NCI-H460 (cell line): Measurements from ENCODE around the gene EAPP. TPM values are rescaled to one million over a fixed set of nuclear protein-coding genes. Genes with fewer than 3 reads are reported as not detected.
"Not testable (repeated sequence)": the region's sequence is repeated elsewhere in the genome, so short reads cannot be mapped to it uniquely, and the experiment has no call there.

Experiments used
- DNase-seq: peaks from one replicate; pipeline ENCODE4 v3.0.0-alpha.2; 2016; ENCODE audit warnings: low read depth; ENCODE audit errors: extremely low read depth
- polyA plus RNA-seq: library from polyadenylated mRNA; depleted of rRNA; stranded (reverse); fragments of >200 nt; gene quantifications from 2 replicates; pipeline ENCODE4 v1.2.3, GENCODE V29; 2014; cell fraction: nucleus; rRNA removed
- total RNA-seq: library from RNA; depleted of rRNA; stranded (reverse); fragments of >200 nt; shearing (Covaris generic); gene quantifications from 2 replicates; pipeline ENCODE4 v1.2.3, GENCODE V29; 2014; rRNA removed

The EAPP gene, protein sequence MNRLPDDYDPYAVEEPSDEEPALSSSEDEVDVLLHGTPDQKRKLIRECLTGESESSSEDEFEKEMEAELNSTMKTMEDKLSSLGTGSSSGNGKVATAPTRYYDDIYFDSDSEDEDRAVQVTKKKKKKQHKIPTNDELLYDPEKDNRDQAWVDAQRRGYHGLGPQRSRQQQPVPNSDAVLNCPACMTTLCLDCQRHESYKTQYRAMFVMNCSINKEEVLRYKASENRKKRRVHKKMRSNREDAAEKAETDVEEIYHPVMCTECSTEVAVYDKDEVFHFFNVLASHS
- 47.5 and 50.0 TPM in 2 replicates for total RNA-seq
- 28.5 and 44.4 TPM in 2 replicates for polyA plus RNA-seq

DNA sequence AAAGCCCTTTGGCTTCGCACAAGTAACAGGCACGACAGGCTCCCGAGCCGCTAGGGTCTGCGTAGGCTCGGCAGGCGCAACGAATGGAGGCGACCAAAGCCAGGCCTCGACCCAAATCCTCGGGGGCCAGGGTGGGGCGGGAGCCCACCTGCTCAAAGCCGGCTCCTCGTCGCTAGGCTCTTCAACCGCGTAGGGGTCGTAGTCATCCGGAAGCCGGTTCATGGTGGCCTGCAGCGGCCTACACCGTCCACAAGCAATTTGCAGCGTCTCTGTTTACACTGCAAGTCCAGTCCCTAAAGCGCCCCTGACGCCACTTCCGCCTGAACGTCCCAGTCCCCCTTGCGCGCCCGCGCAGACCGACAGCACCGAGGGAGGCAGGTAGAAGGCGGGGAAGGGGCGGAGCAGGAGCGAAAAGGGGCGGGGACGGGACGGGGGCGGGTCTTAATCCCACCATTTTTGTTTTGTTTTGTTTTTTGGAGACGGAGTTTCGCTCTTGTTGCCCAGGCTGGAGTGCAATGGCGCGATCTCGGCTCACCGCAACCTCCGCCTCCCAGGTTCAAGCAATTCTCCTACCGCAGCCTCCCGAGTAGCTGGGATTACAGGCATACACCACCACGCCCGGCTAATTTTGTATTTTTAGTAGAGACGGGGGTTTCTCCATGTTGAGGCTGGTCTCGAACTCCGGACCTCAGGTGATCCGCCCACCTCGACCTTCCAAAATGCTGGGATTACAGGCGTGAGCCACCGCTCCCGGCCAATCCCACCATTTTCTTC lies at the start of gene EAPP:
TSS of gene EAPP (minus strand) at position 295 of the 774 bp plus-strand sequence. CDS start at position 222, 73 bp downstream.
- DNase-seq, result peak; percentile 97

DNA sequence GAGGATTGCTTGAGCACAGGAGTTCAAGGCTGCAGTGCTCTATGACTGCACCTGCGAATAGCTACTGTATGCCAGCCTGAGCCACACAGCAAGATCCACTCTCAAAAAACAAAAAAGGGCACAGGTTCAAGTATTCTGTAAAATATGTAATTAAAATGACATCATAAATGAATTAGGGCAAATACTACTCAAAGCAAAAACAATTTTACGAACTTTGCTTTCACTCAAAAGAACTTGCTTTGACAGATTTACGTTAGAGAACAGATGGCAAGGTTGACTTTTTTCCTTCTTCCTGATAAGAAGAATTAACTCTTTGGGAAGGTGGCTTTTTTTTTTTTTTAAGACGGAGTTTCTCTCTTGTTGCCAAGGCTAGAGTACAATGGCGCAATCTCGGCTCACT lies 44.0 kb upstream of the EAPP start:
- DNase-seq, result no peak

DNA sequence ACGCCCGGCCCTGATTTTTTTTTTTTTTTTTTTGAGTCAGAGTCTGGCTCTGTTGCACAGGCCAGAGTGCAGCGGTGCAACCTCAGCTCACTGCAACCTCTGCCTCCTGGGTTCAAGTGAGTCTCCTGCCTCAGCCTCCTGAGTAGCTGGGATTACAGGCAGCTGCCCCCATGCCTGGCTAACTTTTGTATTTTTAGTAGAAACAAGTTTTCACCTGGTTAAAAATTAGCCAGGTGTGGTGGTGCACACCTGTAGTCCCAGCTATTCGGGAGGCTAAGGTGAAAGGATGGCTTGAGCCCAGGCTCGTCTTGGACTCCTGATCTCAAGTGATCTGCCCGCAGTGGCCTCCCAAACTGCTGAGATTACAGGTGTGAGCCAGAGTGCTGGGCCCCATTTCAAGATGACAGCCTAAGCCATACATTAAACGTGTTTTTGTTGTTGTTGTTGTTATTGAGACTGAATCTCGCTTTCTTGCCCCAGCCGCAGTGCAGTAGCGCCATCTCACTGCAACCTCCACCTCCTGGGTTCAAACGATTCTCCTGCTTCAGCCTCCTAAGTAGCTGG lies 42.7 kb upstream of the EAPP start:
- DNase-seq, result no peak

DNA sequence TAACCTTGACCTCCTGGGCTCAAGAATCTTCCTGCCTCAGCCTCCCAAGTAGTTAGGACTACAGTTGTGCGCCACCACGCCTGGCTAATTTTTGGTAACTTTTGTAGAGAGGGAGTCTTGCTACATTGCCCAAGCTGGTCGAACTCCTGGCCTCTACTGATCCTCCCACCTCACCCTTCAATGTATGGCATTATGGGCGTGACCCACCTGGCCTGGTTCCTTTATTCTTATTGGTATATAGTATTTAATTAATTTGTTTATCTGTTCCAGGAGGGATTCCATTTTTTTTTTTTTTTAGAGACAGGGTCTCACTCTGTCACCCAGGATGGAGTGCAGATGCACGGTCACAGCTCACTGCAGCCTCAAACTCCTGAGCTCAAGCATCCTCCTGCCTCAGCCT lies 40.9 kb upstream of the EAPP start:
- no peak for DNase-seq

DNA sequence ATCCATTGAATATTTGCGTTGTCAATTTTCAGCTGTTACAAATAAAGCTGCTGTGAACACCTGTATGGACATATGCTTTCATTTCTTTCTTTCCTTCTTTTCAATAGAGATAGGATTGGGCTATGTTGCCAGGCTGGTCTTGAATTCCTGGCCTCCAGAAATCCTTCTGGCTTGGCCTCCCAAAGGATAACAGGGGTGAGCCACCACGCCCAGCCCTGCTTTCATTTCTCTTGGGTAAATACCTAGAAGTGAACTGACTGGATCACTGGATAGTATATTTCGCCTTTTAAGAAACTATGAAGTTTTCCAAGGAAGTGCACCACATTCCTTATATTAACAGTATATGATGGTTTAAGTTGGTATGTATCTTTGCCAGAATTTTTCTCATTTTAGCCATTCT lies 32.3 kb upstream of the EAPP start:
- DNase-seq, result no peak

DNA sequence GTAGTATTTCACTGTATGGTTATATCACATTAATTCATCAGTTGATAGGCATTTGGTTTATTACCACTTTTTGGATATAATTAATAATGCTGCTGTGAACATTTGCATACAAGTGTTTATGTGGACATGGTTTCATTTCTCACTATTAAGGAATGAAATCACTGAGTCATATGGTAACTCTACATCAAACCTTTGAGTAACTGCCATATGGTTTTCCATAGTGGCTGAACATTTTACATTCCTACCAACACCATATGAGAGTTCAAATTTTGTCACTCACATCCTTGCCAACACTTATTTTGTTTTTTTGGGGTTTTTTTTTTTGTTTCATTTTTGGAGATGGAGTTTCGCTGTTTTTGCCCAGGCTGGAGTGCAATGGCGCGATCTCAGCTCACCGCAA lies 30.2 kb upstream of the EAPP start:
- no peak for DNase-seq

DNA sequence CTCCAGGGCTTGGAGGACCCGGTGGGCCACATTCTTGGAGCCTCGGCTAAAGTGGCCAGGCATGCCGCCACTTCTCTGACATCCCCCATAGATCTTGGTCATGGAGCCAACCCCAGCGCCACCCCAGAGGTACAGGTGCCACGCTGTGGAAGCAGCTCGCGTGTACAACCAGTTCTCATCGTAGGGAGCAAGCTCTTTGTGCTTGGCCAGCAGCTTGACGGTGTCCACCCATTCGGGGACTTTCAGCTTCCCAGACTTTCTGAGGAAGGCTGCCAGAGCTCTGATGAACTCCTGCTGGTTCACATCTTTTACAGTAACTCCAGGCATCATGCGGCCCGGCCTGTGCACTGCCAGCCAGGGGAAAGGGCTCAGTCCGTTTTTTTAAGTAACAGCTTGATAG lies 29.3 kb upstream of the EAPP start:
- DNase-seq, result no peak

DNA sequence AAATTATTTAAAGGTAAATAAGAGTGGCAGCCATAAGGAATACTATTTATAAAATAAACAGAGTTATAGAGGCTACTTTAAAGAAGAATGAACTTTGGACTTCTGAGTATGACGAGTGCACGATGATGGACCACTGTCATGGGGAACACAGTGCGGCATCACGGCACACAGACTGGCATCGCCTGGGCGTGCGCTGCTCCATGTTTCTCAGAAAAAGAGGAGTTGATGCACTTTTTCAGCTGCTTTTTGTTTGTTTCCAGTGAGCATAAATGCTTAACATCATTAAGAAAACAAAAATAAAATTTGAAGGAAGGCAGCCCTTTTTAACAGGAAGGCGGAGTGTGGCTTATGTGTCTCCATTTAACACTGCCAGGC lies 23.3 kb upstream of the EAPP start:
- DNase-seq, result no peak

DNA sequence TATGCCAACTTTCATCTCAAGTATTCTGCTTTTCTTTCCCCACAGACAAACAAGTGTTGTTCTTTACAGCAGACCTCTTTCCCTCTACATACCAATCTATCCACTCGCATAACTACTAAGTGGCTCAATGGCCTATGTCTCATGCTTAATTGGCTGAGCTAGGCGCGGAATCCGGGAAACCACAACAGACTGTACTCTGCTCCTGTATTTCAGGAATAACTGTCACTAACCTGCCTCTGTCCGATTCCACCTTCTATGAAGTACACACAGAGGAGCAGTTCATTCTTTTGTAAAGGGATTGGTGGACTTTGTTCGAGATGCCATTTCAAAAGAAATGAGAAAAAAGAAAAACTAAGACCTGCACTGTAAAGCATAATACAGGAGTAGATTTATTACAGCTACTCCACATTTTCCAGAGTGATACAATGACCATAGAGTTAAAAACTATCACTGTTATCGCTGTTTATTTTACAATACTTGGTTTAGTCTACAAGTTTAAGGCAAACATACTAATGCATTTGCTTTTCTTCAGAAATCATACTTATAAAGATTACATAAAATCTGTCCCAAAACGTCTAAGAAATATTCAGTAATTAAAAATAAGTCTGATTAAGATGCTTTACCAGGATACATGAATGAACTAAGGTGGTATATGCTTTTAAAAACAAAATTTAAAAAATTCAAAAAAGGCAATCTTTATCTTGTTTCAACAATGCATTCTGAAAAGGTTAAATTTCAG lies 22.7 kb upstream of the EAPP start:
- not testable (repeated sequence) for DNase-seq

DNA sequence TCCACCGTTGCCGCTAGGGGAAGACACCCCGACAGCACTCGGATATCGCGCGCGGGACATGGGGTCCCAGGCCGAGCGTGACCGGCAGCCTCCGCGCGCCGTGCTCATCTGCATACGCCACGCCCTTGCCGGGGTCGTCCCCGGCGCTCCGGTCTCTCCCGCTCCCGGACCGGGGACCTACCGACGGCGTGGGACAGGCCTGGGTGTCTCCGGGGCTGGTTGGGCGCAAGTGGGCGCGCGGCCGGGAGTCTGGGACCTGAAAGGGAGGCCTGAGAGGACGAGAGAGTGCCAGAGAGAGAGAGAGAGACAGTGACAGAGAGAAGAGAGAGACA lies 17.0 kb upstream of the EAPP start:
- DNase-seq, result not testable (repeated sequence)

DNA sequence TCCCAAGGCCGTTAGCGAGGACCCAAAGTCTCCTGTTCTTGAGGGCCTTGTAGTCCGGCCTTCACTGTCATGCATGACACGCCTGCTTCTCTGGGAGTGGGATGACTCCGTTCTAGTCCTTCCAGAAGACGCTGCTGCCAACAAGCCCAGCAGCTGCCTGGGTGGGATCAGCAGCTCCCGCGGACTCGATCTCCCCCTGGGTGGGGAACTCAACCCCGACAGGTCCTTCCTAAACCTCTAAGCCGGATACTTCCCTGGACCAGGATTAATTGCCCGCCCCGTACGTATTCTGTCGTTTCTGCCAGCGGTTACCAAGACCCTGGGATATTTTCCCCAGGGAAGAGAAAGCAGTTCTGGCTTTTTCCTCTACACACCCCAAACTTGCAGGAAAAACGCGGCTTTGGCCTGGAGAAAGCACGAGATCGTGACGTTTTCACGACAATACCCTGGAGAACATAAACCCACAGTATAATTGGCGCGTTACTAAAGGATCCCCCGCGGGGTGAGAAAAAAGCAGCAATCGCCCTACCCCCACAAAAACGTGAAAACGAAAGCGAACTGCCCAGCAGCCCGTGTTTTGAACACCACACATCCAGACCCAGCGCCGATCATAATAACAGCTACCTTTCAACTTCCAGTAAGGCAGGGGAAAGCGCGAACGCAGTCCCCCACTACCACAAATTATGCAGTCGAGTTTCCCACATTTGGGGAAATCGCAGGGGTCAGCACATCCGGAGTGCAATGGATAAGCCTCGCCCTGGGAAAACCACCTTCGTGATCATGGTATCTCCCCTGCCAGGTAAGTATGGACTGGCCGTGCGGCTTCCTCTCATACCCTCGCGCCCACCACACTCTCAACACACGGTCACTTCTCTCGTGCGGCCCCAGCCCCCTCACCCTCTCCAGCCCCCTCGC lies 16.3 kb upstream of the EAPP start:
- not testable (repeated sequence) for DNase-seq

DNA sequence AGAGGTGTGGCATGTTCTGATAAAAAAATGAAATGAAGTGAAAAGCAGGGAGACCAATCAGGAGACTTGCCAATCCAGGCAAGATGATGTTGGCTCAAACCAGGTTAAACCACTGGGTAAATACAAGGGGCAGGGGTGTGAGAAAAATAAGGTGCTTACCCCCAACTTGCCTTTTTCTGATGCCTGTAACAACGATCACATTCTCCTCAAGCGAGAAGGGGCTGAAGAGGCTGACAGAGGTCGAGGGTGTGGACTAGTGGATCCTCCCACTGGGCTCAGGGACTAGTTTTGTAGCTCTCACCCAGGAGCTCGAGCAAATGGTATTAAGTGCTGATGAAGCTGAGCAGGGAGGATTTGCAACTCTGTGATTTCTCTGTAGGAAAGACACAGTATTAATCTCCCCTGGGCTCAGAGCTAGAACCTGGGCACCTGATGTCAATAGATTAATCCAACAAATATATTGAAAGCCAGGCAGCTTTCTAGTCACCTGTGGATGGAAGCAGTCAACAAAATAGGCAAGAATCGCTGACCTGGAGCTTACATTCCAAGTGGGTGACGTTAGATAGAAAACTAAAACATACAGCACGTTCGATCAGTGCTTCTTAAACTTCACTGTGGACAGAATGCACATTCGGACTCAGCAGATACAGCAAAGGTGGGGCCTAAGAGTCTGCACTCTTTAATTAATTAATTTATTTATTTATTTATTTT lies 15.2 kb upstream of the EAPP start:
- DNase-seq, result no peak

DNA sequence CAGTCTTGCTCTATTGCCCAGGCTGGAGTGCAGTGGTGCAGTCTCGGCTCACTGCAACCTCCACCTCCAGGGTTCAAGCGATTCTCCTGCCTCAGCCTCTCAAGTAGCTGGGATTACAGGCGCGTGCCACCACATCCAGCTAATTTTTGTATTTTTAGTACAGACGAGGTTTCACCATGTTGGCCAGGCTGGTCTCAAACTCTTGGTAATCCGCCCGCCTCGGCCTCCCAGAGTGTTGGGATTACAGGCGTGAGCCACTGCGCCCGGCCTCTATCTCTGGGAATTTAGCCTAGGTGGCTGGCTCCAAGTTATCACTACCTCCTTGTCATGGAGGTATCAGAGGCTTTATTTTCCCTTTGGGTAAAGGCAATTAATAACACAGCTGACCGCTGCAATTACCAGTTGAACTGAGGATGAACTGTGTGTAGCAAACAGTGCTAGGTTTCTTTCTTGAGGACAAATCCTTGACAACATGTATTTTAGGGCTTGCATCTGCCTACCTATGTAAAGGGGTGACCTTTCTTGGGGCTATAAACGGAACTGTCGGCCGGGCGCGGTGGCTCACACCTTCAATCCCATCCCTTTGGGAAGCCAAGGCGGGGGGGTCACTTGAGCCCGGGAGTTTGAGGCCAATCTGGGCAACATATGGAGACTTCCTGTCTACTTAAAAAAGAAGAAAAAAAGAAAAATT lies 9.9 kb upstream of the EAPP start:
- not testable (repeated sequence) for DNase-seq

DNA sequence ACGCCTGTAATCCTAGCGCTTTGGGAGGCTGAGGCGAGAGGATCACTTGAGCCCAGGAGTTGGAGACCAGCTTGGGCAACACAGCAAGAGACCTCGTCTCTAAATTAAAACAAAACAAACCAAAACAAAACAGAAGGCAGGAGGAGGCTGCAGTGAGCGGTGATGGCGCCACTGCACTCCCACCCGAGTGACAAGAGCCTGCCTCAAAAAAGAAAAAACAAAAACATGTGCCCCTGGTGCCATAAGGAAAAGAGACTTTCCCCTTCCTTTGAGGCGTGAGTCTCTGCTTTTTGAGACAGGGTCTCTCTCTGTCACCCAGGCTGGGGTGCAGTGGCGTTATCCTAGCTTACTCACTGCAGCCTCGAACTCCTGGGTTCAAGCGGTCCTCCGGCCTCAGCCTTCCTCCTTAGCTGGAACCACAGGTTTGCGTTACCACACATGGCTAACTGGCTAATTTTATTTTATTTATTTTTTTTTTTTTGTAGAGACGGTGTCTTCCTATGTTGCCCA lies 9.0 kb upstream of the EAPP start:
- DNase-seq, result no peak

DNA sequence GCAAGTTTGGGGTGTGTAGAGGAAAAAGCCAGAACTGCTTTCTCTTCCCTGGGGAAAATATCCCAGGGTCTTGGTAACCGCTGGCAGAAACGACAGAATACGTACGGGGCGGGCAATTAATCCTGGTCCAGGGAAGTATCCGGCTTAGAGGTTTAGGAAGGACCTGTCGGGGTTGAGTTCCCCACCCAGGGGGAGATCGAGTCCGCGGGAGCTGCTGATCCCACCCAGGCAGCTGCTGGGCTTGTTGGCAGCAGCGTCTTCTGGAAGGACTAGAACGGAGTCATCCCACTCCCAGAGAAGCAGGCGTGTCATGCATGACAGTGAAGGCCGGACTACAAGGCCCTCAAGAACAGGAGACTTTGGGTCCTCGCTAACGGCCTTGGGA lies 7.6 kb upstream of the EAPP start:
- DNase-seq, result not testable (repeated sequence)

DNA sequence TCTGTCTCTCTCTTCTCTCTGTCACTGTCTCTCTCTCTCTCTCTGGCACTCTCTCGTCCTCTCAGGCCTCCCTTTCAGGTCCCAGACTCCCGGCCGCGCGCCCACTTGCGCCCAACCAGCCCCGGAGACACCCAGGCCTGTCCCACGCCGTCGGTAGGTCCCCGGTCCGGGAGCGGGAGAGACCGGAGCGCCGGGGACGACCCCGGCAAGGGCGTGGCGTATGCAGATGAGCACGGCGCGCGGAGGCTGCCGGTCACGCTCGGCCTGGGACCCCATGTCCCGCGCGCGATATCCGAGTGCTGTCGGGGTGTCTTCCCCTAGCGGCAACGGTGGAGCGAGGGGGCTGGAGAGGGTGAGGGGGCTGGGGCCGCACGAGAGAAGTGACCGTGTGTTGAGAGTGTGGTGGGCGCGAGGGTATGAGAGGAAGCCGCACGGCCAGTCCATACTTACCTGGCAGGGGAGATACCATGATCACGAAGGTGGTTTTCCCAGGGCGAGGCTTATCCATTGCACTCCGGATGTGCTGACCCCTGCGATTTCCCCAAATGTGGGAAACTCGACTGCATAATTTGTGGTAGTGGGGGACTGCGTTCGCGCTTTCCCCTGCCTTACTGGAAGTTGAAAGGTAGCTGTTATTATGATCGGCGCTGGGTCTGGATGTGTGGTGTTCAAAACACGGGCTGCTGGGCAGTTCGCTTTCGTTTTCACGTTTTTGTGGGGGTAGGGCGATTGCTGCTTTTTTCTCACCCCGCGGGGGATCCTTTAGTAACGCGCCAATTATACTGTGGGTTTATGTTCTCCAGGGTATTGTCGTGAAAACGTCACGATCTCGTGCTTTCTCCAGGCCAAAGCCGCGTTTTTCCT lies 7.0 kb upstream of the EAPP start:
- DNase-seq, result not testable (repeated sequence)

DNA sequence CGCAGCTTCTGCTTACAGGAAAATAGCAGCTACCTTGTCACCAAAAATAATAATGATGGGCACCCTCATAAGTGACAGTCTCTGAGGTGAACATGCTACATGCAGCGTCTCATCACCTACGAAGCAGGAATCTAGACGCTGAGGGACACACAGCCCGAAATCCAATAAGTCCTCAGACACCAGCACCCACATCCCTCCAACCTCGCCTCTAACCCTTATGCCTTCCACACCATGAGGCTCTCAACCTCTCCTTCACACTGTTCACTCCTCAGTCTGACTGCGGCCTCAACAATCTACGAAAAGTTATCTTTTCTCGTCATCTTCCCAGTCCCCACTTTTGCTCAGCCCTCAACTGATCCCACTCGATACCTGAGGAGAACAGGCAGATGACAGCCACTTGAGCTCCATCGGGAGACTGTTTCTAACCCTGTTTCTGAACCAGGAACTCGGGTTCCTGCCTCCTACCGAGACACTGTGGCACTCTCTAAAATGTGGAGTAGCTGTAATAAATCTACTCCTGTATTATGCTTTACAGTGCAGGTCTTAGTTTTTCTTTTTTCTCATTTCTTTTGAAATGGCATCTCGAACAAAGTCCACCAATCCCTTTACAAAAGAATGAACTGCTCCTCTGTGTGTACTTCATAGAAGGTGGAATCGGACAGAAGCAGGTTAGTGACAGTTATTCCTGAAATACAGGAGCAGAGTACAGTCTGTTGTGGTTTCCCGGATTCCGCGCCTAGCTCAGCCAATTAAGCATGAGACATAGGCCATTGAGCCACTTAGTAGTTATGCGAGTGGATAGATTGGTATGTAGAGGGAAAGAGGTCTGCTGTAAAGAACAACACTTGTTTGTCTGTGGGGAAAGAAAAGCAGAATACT lies 919 bp upstream of the EAPP start:
- DNase-seq, result not testable (repeated sequence)
